Measurements from ENCODE around the gene SLC19A1. TPM values are rescaled to one million over a fixed set of nuclear protein-coding genes. Genes with fewer than 3 reads are reported as not detected.
"Not testable (repeated sequence)": the region's sequence is repeated elsewhere in the genome, so short reads cannot be mapped to it uniquely, and the experiment has no call there.

Gene SLC19A1
- total and polyA plus RNA-seq, 8 donors = 2.9 to 23.3 (median 5.3) TPM

GRCh38 chr21:45506241-45506817 is 35.9 kb downstream of the SLC19A1 start:
- H3K4me3 ChIP-seq = no peak overlapping the region
- H3K27ac ChIP-seq = peak overlapping the region in 2 of 5 donors; percentile 11 to 49
- DNase-seq = no peak
- TF ChIP-seq CTCF (IDR thresholded peaks at IDR 0.05) = no peak
- peaks cover 0 to 44% (median 20%) of the 10 kb centered on the region in 4 donors for H3K36me3 ChIP-seq
- 46 to 72% (median 66%) methylated on average over 19 to 22 of the region's 22 CpGs for WGBS, 5 donors
- intact Hi-C loops (cut with DNase I; ENCODE audit: low total_unique reads) = no loop called here
- H3K4me1 ChIP-seq = peaks cover 0 to 17% (median 8%) of the 10 kb centered on the region in 4 donors
- no peaks in the 10 kb centered on the region for H3K9me3 ChIP-seq
- no peaks in the 10 kb centered on the region for H3K27me3 ChIP-seq

- peak in 1 of 2 donors; percentile 87 for DNase-seq
- intact Hi-C loops (cut with DNase I; ENCODE audit: low total_unique reads) = no loop called here
- no peak overlapping the region for H3K27ac ChIP-seq
- WGBS, 5 donors = 43 to 71% (median 58%) methylated on average over 22 to 33 of the region's 33 CpGs
- no peak overlapping the region for H3K4me3 ChIP-seq
- peaks cover 0 to 39% (median 18%) of the 10 kb centered on the region in 4 donors for H3K36me3 ChIP-seq
- H3K27me3 ChIP-seq = no peaks in the 10 kb centered on the region
- H3K4me1 ChIP-seq = peaks cover 0 to 17% (median 6%) of the 10 kb centered on the region in 4 donors
- no peaks in the 10 kb centered on the region for H3K9me3 ChIP-seq
- no peak for TF ChIP-seq CTCF (IDR thresholded peaks at IDR 0.05)
- no peak for TF ChIP-seq EP300 (IDR thresholded peaks at IDR 0.05)
- TF ChIP-seq POLR2AphosphoS5 (IDR thresholded peaks at IDR 0.05) = no peak
- TF ChIP-seq POLR2A (IDR thresholded peaks at IDR 0.05) = no peak
Measured at GRCh38 chr21:45505416-45506021, 36.7 kb downstream of the SLC19A1 start.

GRCh38 chr21:45504516-45505415 is 37.5 kb downstream of the SLC19A1 start:
- TF ChIP-seq CTCF (IDR thresholded peaks at IDR 0.05) (no peak), EP300 (IDR thresholded peaks at IDR 0.05) (no peak), POLR2AphosphoS5 (IDR thresholded peaks at IDR 0.05) (no peak), POLR2A (IDR thresholded peaks at IDR 0.05) (no peak)
- Histone ChIP-seq H3K9me3 (no peaks in the 10 kb centered on the region), H3K4me3 (no peak overlapping the region), H3K36me3 (peaks cover 0 to 32% (median 11%) of the 10 kb centered on the region in 4 donors), H3K27ac (no peak overlapping the region), H3K4me1 (peaks cover 0 to 17% (median 6%) of the 10 kb centered on the region in 4 donors), H3K27me3 (no peaks in the 10 kb centered on the region)
- intact Hi-C loops (cut with DNase I; ENCODE audit: low total_unique reads) = no loop called here
- no peak for DNase-seq
- WGBS, 5 donors = 67 to 81% (median 79%) methylated on average over 16 to 41 of the region's 41 CpGs

GRCh38 chr21:45504021-45504515 is 38.2 kb downstream of the SLC19A1 start:
- DNase-seq = no peak
- Histone ChIP-seq H3K27ac (no peak overlapping the region), H3K4me1 (peaks cover 0 to 17% (median 6%) of the 10 kb centered on the region in 4 donors), H3K9me3 (no peaks in the 10 kb centered on the region), H3K36me3 (peaks cover 0 to 29% (median 9%) of the 10 kb centered on the region in 4 donors), H3K27me3 (no peaks in the 10 kb centered on the region), H3K4me3 (no peak overlapping the region)
- intact Hi-C loops (cut with DNase I; ENCODE audit: low total_unique reads) = no loop called here
- TF ChIP-seq EP300 (IDR thresholded peaks at IDR 0.05) = no peak
- WGBS, 5 donors = 84 to 91% (median 89%) methylated on average over 16 to 22 of the region's 22 CpGs

DNA sequence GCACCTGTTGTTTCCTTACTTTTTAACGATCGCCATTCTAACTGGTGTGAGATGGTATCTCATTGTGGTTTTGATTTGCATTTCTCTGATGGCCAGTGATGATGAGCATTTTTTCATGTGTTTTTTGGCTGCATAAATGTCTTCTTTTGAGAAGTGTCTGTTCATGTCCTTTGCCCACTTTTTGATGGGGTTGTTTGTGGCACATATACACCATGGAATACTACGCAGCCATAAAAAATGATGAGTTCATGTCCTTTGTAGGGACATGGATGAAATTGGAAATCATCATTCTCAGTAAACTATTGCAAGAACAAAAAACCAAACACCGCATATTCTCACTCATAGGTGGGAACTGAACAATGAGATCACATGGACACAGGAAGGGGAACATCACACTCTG is 39.0 kb downstream of the SLC19A1 start:
- H3K27me3 ChIP-seq; H3K4me3 ChIP-seq; DNase-seq; intact Hi-C loops (cut with DNase I; ENCODE audit: low total_unique reads); H3K27ac ChIP-seq; H3K9me3 ChIP-seq: not testable (repeated sequence)
- WGBS, 5 donors = 81 to 92% (median 88%) methylated on average over 3 to 4 of the region's 4 CpGs
- Histone ChIP-seq H3K4me1 (peaks cover 0 to 17% (median 6%) of the 10 kb centered on the region in 4 donors), H3K36me3 (peaks cover 0 to 32% (median 15%) of the 10 kb centered on the region in 4 donors)
